Adrenal gland (tissue), 5 donors: ENCODE measurements around the gene NLGN2.

ENCODE experiments used
- CTCF ChIP-seq, 6 experiments: fragments of 450-650 bp in 4 of 6; fragments of 200-600 bp in 2 of 6; sonication (generic) in 1 of 6; IDR thresholded peaks; 1 replicate in 5 of 6; 2 replicates in 1 of 6; pipeline versions ENCODE4 v1.5.1 to v1.8.0; 2016 to 2021; ENCODE audit warnings: antibody characterized with exemption in 6 of 6, mild to moderate bottlenecking in 2 of 6, moderate library complexity in 1 of 6
- POLR2A ChIP-seq, 2 donors: fragments of 450-650 bp; IDR thresholded peaks; one replicate each; pipeline ENCODE4 v1.6.1; 2017; ENCODE audit warnings: antibody characterized with exemption in 2 of 2, mild to moderate bottlenecking in 2 of 2, moderate library complexity in 1 of 2
- donor health status: DM: no; HTN: no; CAD: no.

GRCh38 chr17:7431231-7431630, 23.6 kb downstream of the NLGN2 start:
- no peak for TF ChIP-seq POLR2A (IDR thresholded peaks at IDR 0.05)
- TF ChIP-seq CTCF (IDR thresholded peaks at IDR 0.05) = no peak
